GM18870 (cell line): Measurements from ENCODE around the gene AKAP5.
A peak's percentile ranks its signal among the peaks of the same experiment; 100 is the strongest.
"Not testable (repeated sequence)": the region's sequence is repeated elsewhere in the genome, so short reads cannot be mapped to it uniquely, and the experiment has no call there.

Experiments
- ATAC-seq: cut with Tn5 transposase; IDR thresholded peaks from one replicate; pipeline ENCODE4 v1.9.1; 2021; ENCODE audit warnings: moderate library complexity; ENCODE audit not compliant: unreplicated experiment

The AKAP5 gene

DNA sequence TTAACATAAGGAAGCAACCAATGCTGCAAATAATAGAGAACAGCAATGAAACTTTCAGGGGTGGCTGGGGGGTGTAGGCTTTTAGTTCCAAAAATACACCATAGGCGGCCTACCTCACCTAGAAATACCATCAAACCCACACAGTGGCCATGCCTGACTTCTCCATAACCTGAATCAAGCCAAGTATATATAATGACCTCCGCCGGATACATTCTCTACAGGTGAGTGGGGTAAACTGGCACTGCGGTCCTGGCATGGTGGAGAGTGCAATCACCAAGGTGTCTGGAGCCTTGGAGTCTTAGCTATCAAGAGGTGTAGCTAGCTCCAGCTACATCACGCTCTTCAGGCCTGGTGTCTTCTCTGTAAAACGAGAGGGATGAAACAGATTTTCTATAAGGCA, 37.2 kb downstream of the AKAP5 start:
- no peak for ATAC-seq

DNA sequence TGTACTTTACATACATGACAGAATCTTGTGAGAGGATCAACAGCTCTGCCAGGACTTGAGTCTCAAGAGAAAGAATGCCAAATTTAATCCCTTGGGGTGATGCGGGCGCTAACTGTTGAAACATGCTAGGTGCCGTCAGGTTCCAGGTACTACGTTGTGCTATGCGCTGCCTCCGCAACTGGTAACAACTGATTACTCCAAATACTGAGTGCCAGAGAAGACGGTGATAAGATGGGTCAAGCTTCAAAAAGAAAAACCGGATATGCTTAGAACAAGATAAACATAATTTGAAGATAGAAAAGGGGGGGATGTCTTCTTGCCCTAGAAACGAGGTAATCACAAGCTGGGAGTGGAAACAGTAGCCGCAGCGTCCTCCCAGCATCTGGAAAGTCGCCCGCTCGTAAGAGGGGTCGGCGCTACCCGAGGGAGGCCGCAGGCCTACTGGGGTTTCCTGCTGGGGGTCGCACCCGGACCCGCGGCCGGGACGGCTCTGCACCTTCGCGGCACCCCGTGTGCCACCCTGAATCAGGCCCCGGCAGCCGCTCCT, 37.7 kb downstream of the AKAP5 start:
- no peak for ATAC-seq

DNA sequence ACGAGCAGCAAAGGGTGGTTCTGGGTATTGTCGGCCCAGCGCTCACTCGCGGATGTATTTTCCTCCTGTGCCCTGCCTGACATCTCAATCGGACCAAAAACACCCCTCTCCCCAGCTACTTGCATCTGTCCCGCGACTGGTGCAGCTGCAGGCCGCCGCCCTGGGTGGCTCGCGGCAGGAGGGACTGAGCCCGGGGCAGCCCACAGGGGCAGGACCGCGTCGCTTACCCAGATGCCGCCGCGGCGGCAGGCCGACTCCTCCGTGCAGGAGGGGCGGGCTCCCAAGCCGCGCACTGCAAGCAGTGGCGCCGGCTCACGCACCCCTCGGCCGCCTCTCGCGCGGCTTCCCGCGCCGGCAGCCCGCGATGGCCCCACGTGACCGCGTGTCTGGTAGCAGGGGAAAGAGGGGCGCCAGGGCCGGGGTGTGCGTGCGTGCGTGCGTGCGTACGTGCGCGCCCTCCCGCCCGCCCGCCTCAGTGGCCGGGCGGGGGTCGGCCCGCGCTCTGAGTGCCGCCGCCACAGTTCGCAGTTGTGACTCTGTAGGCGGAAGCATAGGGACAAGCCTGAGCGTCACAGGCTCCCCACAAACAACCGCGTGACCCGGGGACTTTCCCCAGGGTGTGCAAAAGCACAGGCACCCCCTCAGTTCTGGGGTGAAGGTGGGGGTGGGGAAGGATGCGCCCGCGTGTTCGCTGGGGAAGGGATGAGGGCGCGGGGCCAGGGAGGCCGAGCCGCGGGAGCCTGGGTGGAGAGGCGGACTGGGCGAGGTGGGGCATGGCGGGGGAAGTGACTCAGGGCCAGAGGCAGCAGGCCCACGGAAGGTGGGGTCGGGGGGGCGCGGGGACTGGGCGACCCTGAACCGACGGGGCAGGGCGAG, 38.4 kb downstream of the AKAP5 start, which contains the start of gene ZBTB25:
Gene ZBTB25, minus strand, starts transcription at position 405 of the 876 bp plus-strand sequence. CDS start 13,305 bp downstream, outside the sequence.
- ATAC-seq = peak; percentile 59

DNA sequence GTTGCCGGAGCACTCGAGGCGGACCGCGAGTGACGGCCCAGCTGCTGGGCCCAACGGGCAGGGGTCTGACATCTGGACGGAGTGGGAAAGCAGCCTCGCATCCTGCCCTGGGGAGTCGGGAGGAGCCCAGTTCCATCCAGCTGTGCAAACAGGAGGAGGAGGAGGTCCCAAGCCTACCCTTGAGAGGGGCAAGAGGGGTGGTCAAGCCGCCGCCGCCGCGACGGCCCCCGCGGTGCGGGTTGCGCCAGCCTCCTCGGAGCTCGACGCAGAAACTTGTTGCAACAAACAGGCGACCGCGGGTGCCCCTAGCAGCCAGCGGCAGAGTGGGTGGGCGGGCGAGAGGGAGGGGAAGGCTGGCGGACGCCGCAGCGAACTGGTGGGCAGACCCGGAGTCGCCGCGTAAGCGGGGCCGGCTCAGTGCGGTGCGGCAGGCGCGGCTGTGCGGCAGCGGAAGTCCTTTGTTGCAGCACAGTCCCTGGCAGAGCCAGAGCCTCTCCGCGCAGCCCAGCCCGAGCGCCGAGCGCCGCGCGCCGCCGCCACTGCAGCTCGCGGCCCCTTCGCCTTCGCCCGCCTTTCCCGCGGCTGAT, 39.1 kb downstream of the AKAP5 start, which contains the start of gene ZBTB1:
Gene ZBTB1, plus strand, starts transcription at position 461 of the 587 bp plus-strand sequence. CDS start 16,735 bp downstream, outside the sequence.
- no peak for ATAC-seq

DNA sequence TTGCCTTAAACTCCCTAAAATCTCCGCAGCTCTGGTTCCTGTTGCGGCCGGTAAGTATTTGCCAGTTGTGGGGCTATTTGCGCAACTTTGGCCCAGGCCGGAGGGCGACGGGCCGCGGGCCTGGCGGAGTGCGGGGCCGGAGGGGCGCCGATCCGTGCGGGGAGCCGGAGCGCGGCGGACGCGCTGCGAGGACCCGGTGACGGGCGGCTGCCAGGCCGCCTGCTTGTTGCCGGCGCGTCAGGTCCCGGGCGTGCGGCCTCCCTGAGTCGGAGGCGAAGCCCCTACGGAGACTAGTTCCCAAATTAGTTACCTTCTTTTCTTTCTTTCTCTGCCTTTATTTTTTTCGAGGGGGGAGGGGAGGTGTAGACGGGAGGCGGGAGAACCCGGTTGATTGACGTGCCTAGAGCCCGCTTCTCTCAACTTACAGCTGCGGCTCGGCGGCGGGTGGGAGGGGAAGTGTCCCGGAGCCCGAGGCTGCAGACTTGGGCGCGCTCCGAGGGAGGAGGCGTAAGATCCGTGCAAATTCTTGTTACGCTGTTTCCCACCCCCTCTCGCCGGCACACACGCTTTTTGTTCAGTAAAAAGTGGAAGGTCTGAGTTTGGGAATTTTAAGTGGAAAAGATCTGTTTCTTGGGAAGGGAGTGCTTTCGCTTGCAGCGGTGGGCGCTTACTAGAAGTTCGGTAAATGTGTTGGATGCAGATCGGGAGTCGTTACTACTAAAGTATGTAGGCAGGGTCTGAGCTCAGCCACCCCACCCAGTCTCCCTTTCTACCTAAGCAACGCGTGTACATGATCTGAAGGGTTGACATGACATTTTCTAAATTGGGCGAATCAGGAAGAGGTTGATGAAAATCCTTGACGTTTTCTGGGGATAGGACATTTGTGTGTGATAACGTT, 39.8 kb downstream of the AKAP5 start:
- ATAC-seq = no peak

DNA sequence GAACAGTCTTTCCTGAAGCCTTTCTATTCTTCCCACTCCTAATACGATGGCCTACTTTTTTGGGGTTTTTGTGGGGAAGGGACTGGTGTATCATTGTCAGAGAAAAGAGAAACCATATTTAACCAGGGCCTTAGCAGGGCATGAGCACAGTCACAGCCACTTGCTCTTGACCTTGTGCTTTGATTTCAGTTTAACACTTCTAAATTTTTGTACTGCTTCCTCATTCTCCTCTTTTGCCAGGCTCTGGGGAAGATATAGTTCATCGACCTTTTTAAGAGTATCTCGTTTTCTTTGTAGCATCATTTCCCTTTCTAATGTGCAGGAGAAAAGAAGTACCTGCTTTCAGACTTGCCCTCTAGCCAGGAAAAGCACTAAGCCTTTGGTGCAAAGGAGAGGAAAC, 41.4 kb downstream of the AKAP5 start:
- ATAC-seq = no peak

DNA sequence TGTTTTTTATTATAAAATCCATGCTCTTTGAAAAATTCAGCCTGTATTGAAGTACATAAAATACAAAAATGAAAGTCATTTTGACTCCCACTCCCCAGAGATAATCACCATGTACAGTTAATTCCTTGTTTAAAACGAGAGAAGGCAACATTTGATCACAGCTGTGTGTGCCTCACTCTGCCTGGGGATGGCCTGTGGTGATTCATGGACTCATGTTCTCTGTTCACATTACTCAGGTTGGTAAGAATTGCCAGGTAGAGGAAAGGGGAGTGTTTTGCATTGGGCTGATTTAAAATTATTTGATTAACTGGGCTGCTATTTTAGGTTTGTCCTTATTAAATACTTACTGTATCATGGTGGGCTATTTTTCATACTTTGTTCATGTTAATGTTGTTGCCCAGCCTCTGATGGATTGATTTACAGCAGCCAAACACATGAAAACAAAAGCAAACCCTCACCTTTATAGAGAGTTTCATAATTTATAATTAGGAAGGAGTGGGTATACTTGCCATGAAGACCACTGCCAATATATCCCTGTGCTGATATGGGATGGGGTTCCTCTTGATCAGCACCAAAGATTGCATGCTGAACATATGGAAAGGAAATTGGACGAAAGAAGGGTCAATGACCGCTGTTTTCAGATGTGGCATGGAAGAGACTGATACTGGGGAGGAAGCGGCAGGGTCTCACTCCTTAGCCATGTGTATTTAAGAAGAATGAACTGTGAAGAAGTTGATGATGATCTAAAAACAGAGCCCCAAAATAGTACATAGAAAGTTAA, 42.3 kb downstream of the AKAP5 start:
- ATAC-seq = no peak

DNA sequence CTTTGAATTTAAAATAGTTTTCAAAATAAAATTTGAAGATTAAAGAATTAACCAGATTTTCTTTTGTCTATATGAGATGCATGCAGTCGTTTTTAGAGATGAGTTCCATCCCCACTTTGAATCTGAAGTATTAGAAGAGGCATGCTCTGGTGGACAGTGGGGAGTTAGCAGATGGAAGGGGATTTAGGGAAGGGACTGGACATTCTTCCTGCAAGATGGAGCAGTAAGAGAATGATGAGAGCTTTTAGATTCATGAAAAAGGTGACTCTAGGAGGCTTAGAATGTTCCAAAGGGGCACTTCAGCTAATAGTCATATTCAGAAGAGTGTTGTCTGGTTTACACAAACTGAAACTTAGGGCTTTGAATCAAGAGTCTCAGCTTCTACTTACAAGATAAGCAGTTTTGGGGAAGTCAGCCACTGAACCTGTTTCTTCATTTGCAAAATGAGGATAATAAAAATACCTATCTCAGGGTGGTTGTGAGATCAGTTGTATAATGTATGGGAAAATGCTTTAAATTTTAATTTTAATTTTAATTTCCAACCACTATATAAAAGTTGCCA, 43.0 kb downstream of the AKAP5 start:
- ATAC-seq = no peak

DNA sequence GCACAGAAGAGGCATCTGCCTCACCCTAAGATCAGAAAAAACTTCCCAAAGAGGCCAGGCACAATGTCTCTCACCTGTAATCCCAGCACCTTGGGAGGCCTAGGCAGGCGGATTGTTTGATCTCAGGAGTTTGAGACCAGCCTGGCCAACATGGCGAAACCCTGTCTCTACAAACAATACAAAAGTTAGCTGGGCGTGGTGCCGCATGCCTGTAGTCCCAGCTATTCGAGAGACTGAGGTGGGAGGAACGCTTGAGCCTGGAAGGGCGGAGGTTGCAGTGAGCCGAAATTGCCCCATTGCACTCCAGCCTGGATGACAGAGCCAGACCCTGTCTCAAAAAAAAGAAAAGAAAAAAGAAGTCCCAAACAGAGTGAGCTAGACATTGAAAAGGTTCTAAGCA, 43.7 kb downstream of the AKAP5 start:
- ATAC-seq = no peak

DNA sequence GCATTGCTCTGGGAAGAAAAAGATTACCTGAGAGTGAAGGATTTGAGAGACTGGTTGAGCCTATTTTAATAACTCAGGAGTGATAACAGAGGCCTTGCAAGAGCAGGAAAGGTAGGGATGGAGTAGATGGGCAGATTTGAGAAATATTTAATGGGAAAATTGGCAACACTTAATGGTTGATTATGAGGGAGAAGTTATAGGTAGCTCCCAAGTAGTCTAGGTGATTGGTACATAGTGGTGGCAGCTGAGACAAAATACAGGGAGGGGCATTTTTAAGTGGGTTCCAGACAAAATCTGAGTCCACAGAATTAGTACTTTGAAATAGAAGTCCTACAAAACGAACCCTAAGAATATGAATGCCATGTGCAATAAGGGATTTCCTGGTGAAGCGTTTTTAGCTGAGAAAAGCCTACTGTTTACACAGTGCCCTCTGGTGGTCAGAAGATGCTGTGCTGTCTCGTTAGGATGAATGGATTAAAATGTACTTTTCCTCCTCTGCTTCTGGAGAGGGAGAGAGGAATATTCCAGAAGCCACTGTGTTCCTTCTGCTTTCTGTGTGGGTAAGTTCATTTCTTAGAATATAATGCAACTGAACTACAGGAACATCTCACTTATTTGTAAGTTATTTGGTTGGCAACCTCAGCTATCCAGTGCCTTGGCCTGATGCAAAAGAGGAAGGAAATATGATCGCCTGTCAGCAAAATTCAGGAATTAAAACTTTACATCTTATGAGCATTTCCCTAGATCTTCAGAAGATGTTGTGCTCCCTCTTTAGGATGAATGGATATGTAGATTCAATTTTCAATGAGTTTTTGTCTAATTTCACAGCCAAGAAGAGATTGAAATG, 45.7 kb downstream of the AKAP5 start:
- no peak for ATAC-seq

DNA sequence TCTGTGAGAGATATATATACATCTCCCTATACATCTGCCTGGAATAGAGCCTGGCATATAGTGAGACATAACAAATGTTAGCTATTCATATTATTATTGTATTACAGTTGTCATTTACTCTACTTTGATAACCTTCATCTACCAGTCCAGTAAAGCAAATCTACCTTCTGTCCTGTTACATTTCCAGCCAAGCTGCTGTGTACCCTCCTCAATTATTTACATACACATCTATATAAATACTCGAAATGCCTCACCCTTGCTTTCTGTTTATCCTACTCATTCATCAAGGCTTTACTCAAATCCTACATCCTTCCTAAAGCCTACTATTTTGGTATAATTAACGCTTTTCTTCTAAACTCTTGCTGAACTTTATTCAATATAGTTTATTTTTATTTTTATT, 48.0 kb downstream of the AKAP5 start:
- no peak for ATAC-seq

DNA sequence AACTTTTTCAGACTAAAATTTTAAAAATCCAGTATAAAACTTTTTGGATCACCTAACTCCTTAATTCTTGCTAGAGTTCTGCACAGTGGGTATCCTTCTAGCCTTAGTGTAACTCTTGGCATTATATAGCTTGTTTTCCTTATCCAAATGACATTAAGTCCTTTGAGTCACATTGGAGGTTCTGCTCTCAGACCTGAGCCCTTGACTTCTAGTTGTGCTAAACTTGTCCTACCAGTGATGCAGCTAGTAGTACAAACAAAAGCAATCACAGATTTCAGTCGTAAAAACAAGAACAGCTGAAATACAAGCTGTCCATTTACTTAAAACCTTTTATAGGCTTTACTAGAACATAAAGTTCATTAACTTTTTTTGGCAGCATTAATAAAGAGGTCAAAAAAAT, 49.8 kb downstream of the AKAP5 start:
- ATAC-seq = no peak

DNA sequence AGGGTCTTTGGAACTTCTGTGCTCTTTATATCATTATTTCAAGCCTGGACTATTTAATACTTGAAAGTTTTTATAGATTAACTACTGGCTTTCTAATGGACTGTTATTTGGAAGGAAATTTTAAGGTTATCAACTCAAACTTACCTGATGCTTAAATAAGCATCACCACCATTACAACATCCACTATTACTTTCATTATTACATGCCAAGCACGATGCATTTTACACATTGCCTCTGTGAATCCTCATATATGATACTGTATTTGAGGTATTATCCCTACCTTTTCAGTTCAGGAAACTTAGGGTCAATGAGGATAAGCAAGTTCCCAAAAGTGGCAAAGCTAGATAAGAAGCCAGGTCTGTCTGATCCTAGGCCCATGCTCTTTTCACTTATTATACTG, 51.7 kb downstream of the AKAP5 start:
- no peak for ATAC-seq

DNA sequence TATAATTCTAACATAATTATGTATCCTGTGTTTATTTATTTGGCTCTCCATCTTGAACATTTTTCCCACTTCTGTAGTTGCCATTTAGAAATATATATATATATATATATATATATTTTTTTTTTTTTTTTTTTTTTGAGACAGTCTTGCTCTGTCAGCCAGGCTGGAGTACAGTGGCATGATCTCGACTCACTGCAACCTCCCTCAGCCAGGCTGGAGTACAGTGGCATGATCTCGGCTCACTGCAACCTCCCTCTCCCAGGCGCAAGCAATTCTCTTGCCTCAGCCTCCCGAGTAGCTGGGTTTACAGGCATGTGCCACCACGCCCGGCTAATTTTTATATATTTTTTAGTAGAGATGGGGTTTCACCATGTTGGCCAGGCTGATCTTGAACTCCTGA, 52.4 kb downstream of the AKAP5 start:
- not testable (repeated sequence) for ATAC-seq

DNA sequence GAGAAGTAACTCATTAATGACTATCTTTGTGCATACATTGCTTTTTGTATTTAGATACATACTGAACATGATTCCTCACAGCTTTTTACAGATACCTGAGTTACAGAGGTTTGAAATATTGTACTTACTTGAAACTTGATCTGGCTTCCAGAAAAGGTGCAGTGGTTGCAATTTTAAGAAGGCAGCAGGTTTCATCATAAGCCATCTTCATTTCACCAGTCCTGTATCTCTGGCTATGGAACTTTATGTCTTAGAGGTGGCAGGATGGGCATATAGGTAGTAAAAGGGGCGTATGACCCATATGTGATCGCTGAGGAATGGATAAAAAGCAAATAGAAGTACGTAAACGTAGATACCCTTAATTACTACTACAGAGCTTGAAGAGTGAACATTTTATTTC, 52.9 kb downstream of the AKAP5 start:
- no peak for ATAC-seq

DNA sequence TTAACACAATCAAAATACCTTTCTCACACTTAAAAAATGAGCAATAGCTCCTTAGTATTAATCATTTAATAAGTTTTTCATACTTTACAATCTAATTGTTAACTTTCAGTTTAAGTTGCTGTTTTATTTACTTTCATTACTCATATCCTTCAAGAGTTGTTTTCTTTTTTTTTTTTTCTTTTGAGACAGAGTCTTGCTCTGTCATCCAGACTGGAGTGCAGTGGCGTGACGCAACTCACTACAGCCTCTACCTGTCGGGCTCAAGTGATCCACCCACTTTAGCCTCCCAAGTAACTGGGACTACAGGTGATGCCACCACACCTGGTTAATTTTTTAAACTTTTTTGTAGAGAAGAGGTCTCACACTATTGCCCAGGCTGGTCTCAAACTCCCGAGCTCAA, 55.4 kb downstream of the AKAP5 start:
- ATAC-seq = no peak

DNA sequence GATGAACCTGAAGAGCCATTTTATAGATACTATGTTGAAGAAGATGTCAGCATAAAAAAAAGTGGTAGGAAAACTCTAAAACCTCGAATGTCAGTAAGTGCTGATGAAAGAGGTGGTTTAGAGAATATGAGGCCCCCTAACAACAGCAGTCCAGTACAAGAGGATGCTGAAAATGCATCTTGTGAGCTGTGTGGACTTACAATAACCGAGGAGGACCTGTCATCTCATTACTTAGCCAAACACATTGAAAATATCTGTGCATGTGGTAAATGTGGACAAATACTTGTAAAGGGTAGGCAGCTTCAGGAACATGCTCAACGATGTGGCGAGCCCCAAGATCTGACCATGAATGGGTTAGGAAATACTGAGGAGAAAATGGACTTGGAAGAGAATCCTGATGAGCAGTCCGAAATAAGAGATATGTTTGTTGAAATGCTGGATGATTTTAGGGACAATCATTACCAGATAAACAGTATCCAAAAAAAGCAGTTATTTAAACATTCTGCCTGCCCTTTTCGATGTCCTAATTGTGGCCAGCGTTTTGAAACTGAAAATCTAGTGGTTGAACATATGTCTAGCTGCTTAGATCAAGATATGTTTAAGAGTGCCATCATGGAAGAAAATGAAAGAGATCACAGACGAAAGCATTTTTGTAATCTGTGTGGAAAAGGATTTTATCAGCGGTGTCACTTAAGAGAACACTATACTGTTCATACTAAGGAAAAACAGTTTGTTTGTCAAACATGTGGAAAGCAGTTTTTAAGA, 57.5 kb downstream of the AKAP5 start:
- ATAC-seq = no peak
